GM13976 (cell line): ENCODE data around the gene DMRTB1.

Experiments used
- DNase-seq: peaks from one replicate; pipeline ENCODE4 v3.0.0; 2012; ENCODE audit warnings: low spot score
- CTCF ChIP-seq: IDR thresholded peaks from 2 replicates; pipeline ENCODE4 v1.5.1; 2012; ENCODE audit warnings: borderline replicate concordance, mild to moderate bottlenecking; ENCODE audit not compliant: insufficient read depth; ENCODE audit errors: extremely low read depth, missing control alignments, control extremely low read depth
- in situ Hi-C: fragments of 300-500 bp; cut with MboI; formaldehyde crosslinking; loops from one replicate; pipeline ENCODE4 v1.12.0; 2022; ENCODE audit warnings: low sequenced_read_pairs, mixed read lengths, inconsistent platforms; ENCODE audit not compliant: unreplicated experiment

Gene DMRTB1

GRCh38 chr1:53468374-53468773 is 9.2 kb downstream of the DMRTB1 start:
- in situ Hi-C loops: no loop called here
- peak; percentile 21 for DNase-seq
- no peak for TF ChIP-seq CTCF

- DNase-seq: no peak
- in situ Hi-C loops: no loop called here
- TF ChIP-seq CTCF: no peak
Measured at GRCh38 chr1:53469373-53469772, 10.2 kb downstream of the DMRTB1 start.

- in situ Hi-C loops: no loop called here
- peak; percentile 29 for DNase-seq
- no peak for TF ChIP-seq CTCF
Measured at GRCh38 chr1:53470155-53470554, 11.0 kb downstream of the DMRTB1 start.

GRCh38 chr1:53470584-53470983 is 11.4 kb downstream of the DMRTB1 start:
- in situ Hi-C loops: no loop called here
- TF ChIP-seq CTCF: no peak
- DNase-seq: no peak

- in situ Hi-C loops: no loop called here
- TF ChIP-seq CTCF: no peak
- no peak for DNase-seq
Measured at GRCh38 chr1:53471000-53471399, 11.8 kb downstream of the DMRTB1 start.

- TF ChIP-seq CTCF: no peak
- no peak for DNase-seq
- in situ Hi-C loops: no loop called here
Measured at GRCh38 chr1:53473463-53473862, 14.3 kb downstream of the DMRTB1 start.

- no peak for TF ChIP-seq CTCF
- DNase-seq: no peak
- in situ Hi-C loops: loop anchor here (25.0 kb wide), 1 partner anchor 212 kb away; no protein-coding TSS in a partner anchor
Measured at GRCh38 chr1:53475664-53476063, 16.5 kb downstream of the DMRTB1 start.
